ENCODE results near the gene SCYL3. TPM values are rescaled to one million over a fixed set of nuclear protein-coding genes. Genes with fewer than 3 reads are reported as not detected.
"Not testable (repeated sequence)": the region's sequence is repeated elsewhere in the genome, so short reads cannot be mapped to it uniquely, and the experiment has no call there.

Gene SCYL3
- total RNA-seq, 1 experiment from 2014 or later = 5.9 TPM

- no TSS peak for BruUV-seq (replicated peaks)
- intact Hi-C loops (cut with micrococcal nuclease; ENCODE audit: unreplicated experiment) = no loop called here
Observed at GRCh38 chr1:169924063-169924462, 30.4 kb upstream of the SCYL3 start.

GRCh38 chr1:169921080-169921479 is 27.4 kb upstream of the SCYL3 start:
- peaks cover 2% of the 10 kb centered on the region for H3K4me1 Mint-ChIP-seq (ENCODE audit: low read depth, unreplicated experiment)

More at GRCh38 chr1:169924063-169924462, 30.4 kb upstream of the SCYL3 start:
- no peak for DNase-seq
- Histone ChIP-seq H3K9me3 (no peaks in the 10 kb centered on the region), H3K27me3 (replicated peaks; ENCODE audit: control insufficient read depth, insufficient read depth, low read length) (no peaks in the 10 kb centered on the region), H3K4me3 (ENCODE audit: low read depth, low read length) (no peak overlapping the region), H3K4me1 (no peaks in the 10 kb centered on the region), H3K36me3 (ENCODE audit: control insufficient read depth, insufficient read depth, low read length) (no peaks in the 10 kb centered on the region)
- TF ChIP-seq CTCF (IDR thresholded peaks at IDR 0.05; ENCODE audit: insufficient read depth in 1 of 2, low read depth in 1 of 2, low read length in 1 of 2, severe bottlenecking in 1 of 2, unreplicated experiment in 1 of 2) = no peak
- H3K27ac Mint-ChIP-seq (ENCODE audit: unreplicated experiment) = no peak overlapping the region
- no peaks in the 10 kb centered on the region for H3K9me3 Mint-ChIP-seq (ENCODE audit: unreplicated experiment)
- no peaks in the 10 kb centered on the region for H3K27me3 Mint-ChIP-seq (ENCODE audit: insufficient read depth, unreplicated experiment)
- no peaks in the 10 kb centered on the region for H3K36me3 Mint-ChIP-seq (ENCODE audit: insufficient read depth, unreplicated experiment)
- CTCF ChIA-PET = no interaction called here
- POLR2A ChIA-PET = no interaction called here
- H3K4me1 Mint-ChIP-seq (ENCODE audit: low read depth, unreplicated experiment) = peaks cover 5% of the 10 kb centered on the region
- no peak overlapping the region for H3K4me3 Mint-ChIP-seq (ENCODE audit: unreplicated experiment)

GRCh38 chr1:169918927-169919326 is 25.2 kb upstream of the SCYL3 start:
- Mint-ChIP-seq H3K4me1 (ENCODE audit: low read depth, unreplicated experiment) (no peaks in the 10 kb centered on the region), H3K36me3 (ENCODE audit: insufficient read depth, unreplicated experiment) (no peaks in the 10 kb centered on the region), H3K27me3 (ENCODE audit: insufficient read depth, unreplicated experiment) (peaks cover 6% of the 10 kb centered on the region), H3K9me3 (ENCODE audit: unreplicated experiment) (no peaks in the 10 kb centered on the region), H3K4me3 (ENCODE audit: unreplicated experiment) (no peak overlapping the region), H3K27ac (ENCODE audit: unreplicated experiment) (no peak overlapping the region)
- Histone ChIP-seq H3K36me3 (ENCODE audit: control insufficient read depth, insufficient read depth, low read length) (no peaks in the 10 kb centered on the region), H3K27me3 (replicated peaks; ENCODE audit: control insufficient read depth, insufficient read depth, low read length) (no peaks in the 10 kb centered on the region), H3K9me3 (no peaks in the 10 kb centered on the region), H3K4me3 (ENCODE audit: low read depth, low read length) (no peak overlapping the region), H3K4me1 (no peaks in the 10 kb centered on the region)
- intact Hi-C loops (cut with micrococcal nuclease; ENCODE audit: unreplicated experiment) = no loop called here
- CTCF ChIA-PET = no interaction called here
- POLR2A ChIA-PET = no interaction called here
- no peak for DNase-seq
- no peak for TF ChIP-seq CTCF (IDR thresholded peaks at IDR 0.05; ENCODE audit: insufficient read depth in 1 of 2, low read depth in 1 of 2, low read length in 1 of 2, severe bottlenecking in 1 of 2, unreplicated experiment in 1 of 2)
- no TSS peak for BruUV-seq (replicated peaks)

More at GRCh38 chr1:169921080-169921479, 27.4 kb upstream of the SCYL3 start:
- DNase-seq = no peak
- Mint-ChIP-seq H3K4me3 (ENCODE audit: unreplicated experiment) (no peak overlapping the region), H3K27me3 (ENCODE audit: insufficient read depth, unreplicated experiment) (no peaks in the 10 kb centered on the region), H3K27ac (ENCODE audit: unreplicated experiment) (no peak overlapping the region), H3K9me3 (ENCODE audit: unreplicated experiment) (no peaks in the 10 kb centered on the region), H3K36me3 (ENCODE audit: insufficient read depth, unreplicated experiment) (no peaks in the 10 kb centered on the region)
- CTCF ChIA-PET = no interaction called here
- Histone ChIP-seq H3K4me1 (no peaks in the 10 kb centered on the region), H3K36me3 (ENCODE audit: control insufficient read depth, insufficient read depth, low read length) (no peaks in the 10 kb centered on the region), H3K4me3 (ENCODE audit: low read depth, low read length) (no peak overlapping the region), H3K9me3 (no peaks in the 10 kb centered on the region), H3K27me3 (replicated peaks; ENCODE audit: control insufficient read depth, insufficient read depth, low read length) (no peaks in the 10 kb centered on the region)
- POLR2A ChIA-PET = no interaction called here
- BruUV-seq (replicated peaks) = no TSS peak
- TF ChIP-seq CTCF (IDR thresholded peaks at IDR 0.05; ENCODE audit: insufficient read depth in 1 of 2, low read depth in 1 of 2, low read length in 1 of 2, severe bottlenecking in 1 of 2, unreplicated experiment in 1 of 2) = no peak
- intact Hi-C loops (cut with micrococcal nuclease; ENCODE audit: unreplicated experiment) = no loop called here

- H3K9me3 ChIP-seq; intact Hi-C loops (cut with micrococcal nuclease; ENCODE audit: unreplicated experiment); H3K4me1 ChIP-seq; H3K36me3 ChIP-seq (ENCODE audit: control insufficient read depth, insufficient read depth, low read length); H3K27ac Mint-ChIP-seq (ENCODE audit: unreplicated experiment); H3K4me3 Mint-ChIP-seq (ENCODE audit: unreplicated experiment); H3K36me3 Mint-ChIP-seq (ENCODE audit: insufficient read depth, unreplicated experiment); H3K4me1 Mint-ChIP-seq (ENCODE audit: low read depth, unreplicated experiment); H3K27me3 Mint-ChIP-seq (ENCODE audit: insufficient read depth, unreplicated experiment); CTCF ChIA-PET; H3K4me3 ChIP-seq (ENCODE audit: low read depth, low read length); H3K9me3 Mint-ChIP-seq (ENCODE audit: unreplicated experiment); H3K27me3 ChIP-seq (replicated peaks; ENCODE audit: control insufficient read depth, insufficient read depth, low read length); BruUV-seq (replicated peaks); POLR2A ChIA-PET; DNase-seq: not testable (repeated sequence)
Observed at GRCh38 chr1:169918220-169918619, 24.5 kb upstream of the SCYL3 start.
